NCI-H345 treated with DMSO at 0.1 percent for 48 hours (cell line): Measurements from ENCODE around the gene PSD4.

Experiments used
- DNase-seq: peaks from one replicate; lab custom pipeline; 2025; ENCODE audit not compliant: unreplicated experiment; lab: John Stamatoyannopoulos, UW

PSD4 gene

DNA sequence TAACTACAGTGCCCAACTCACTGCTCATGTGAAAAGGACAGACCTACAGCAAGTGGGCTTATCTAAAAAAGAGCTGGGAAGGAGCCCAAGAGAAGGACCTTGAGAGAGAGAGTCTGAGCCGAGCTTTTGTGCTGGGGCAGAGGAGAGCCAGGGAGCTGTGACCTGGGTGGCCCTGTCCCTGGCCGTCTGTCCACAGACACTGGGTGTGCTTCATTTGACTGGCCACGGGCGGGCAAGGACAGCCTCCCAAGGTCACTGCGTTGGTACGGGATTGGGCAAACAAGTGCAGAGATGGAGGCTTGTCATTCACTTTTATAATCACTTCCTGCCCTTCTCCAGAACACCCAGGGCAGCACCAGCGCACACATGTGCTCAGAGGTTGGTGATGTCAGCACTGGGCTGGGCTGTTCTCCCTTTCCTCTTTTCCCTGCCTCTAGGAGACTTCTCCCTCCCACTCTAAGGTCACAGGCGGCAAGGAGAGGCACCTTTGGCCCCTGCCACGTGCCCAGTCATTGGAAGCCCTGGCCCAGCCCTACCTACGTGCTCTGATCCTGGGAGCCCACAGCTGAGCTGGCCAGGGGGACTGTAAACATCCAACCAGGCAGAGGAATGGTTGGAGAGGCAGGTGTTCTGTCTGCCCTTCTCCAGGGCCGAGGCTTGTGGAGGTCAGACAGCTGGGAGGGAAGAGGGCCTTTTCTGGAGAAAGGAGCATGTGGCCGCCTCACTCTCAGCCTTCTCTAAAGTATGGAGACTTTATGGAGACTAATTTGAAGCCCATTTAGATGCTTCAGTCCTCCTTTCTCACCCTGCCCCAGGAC lies 6.4 kb upstream of the PSD4 start:
- DNase-seq, result no peak

DNA sequence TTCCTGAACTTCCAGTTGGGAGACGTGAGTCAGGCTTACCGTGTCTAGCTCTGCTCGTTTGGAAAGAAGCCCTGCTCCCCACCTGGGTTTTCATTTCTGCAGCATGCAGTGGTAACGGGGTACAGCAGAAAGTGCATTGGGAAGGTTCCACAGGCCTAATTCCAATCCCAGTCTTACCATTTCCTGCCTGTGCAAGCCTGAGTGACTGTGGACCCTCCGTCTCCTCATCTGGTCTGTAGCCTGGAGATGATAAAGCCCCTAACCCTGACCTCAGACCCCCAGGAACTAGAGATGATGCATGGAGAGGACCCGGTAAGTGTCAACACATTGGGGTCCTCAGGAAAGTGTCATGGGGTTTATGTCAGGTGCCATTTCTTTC lies 5.8 kb upstream of the PSD4 start:
- no peak for DNase-seq

DNA sequence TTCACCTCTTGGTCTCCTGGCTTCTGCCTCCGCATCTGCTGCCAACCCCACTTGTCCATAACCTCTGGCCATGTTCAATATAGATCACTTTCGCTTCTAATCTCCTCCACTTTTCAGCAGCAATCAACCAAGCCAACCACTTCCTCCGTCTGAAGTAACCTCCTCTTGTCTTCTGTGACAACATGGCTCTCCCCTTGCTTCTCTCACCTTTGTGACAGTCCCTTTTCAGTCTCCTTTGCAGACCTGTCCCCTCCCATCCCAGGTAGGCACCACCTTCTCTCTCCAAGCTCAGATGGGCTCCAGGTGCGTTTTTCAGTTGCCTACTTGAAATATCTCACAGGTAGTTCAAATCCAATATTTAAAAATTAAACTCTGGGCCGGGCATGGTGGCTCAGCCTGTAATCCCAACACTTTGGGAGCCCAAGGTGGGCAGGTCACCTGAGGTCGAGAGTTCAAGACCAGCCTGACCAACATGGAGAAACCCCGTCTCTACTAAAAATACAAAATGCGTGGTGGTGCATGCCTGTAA lies 4.7 kb upstream of the PSD4 start:
- DNase-seq, result no peak

- DNase-seq, result no peak
Measured at GRCh38 chr2:113169586-113169985, 4.2 kb upstream of the PSD4 start.

DNA sequence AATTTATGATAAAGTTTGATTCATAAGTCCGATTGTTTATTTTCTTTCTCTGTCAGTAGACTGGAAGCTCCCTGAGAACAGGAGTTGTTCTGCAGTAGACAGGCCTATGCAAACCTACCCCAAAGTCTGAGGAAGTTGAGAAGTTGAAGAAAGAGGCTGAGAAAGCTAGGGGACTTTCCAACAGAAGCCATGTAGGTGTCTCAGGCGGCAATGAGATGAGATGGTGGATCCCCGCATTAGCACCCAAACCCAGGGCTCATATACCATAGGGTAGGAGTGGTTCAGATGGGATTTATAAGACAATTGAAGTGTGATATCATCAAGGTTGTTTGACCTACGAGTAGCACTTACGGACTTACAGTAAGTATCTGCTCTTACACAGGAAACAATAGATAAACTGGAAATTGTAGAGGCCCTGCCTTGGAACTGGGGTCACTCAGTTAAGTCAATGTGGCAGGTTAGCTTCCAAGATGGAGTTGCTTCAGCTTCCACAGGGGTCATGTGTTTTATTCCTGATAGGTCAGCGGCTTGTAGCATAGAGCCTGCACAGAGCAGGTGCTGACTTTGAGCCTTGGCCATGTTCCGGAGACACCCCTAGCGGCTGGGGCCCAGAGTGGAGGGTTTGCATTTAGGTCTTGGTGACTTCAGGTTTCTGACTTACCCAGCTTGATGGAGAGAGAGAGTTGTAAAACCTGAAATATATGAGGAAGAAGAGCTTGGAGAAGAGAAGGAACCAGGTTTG lies 2.3 kb upstream of the PSD4 start:
- no peak for DNase-seq

DNA sequence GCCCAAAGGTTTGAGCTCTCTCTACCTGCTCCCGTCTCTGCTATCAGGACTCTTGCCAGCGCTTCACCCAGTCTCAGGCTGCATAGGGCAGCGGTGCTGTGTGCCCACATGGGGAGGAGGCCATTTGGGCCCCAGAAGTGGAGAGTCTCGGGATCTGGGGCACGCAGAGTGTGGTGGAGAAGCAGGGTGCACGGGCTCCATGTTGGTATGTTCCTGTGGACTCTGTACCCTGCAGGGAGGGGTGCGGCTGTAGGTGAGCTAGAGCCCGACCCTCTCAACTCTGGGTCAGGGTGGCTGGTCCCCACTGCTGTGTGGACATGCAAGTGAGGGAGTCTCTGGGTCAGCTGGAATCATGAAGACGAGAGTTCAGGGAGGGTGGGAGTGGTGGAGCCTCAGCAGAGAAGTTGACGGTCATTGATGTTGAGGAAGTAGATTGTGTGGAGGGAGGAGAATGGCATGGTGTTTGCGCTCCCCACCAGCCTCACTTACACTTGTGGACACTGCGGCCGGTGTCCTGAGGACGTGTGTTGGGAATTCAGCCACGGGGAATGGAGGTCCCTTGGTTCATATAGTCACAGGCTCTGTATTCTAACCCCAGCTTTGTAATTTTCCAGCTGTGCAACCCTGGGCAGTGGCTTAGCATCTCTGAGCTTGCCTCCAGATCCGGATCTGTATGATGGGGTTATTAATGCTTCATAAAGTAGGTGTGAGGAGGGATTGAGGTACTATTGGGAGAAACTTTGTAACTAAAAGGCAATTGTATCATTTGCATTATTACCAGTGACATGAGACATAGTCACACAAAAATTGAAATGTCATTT lies 840 bp upstream of the PSD4 start:
- DNase-seq, result no peak

GRCh38 chr2:113174376-113174750 lies 592 bp downstream of the PSD4 start:
- no peak for DNase-seq

GRCh38 chr2:113175042-113175628 lies 1.4 kb downstream of the PSD4 start:
- DNase-seq, result no peak

DNA sequence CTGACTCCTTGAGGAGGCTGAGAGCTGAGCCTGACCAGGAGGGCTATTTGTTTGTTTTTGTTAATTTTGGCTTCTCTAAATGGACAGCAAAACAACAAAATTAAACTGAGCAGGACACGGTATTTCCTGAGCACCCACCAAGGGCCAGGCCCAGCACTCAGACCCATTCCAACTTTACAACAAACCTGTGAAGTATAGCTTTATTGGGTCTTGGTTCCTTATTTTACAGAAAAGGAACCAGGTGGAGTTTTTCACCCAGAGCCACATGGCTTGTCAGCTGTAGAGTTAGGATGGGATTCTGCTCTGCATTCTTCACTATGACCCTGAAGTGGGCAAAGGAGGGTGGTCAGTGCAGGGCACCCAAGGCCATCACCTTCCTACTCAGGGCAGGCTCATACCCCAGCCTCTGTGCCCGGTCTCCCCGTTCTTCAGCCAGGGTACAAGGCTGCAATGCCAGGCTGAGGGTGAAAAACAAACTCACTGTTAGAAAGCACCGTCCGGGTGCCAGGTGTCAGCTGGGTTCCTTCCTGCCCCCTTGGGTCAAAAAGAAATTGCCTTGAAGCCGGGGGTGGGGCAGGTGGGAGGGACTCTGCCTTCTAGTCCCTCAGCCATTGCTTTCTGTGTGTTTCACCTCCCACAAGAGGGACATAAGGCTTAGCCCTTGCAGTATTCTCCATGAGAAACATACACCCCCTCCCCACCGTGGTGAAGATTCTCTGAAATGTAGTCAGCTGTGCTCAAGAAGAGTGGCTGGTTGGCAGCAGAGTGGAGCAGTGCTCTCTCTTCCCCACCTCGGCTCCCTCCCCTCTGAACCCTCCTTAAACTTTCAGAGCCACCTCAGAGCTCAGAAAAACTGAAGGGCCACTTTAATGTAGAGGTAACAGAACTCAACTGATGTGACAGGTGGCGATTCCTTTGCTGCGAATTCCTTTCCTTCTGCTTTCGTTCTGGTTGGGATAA lies 2.2 kb downstream of the PSD4 start:
- DNase-seq, result no peak

- no peak for DNase-seq
Measured at GRCh38 chr2:113176696-113177355, 3.1 kb downstream of the PSD4 start.

GRCh38 chr2:113178069-113178746 lies 4.4 kb downstream of the PSD4 start:
- no peak for DNase-seq

DNA sequence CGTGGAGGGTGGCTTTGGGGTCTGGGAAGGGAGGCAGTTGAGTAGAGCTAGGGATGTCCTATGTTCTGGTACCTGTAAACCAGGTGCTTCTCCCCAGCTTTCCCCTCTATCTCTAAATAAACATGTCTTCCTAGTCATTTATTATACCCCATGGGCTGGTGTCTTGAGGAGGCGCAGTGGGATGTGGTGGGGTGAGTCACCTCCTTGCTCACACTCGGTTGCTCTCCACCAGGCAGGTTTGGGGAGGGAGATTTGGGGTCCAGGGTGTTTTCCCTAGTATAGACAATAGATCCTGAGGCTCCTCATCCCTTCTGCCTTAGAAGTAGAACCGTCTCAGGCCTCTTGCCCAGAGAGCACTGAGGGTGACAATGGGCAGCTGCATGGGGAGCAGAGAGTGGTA lies 5.1 kb downstream of the PSD4 start:
- no peak for DNase-seq

DNA sequence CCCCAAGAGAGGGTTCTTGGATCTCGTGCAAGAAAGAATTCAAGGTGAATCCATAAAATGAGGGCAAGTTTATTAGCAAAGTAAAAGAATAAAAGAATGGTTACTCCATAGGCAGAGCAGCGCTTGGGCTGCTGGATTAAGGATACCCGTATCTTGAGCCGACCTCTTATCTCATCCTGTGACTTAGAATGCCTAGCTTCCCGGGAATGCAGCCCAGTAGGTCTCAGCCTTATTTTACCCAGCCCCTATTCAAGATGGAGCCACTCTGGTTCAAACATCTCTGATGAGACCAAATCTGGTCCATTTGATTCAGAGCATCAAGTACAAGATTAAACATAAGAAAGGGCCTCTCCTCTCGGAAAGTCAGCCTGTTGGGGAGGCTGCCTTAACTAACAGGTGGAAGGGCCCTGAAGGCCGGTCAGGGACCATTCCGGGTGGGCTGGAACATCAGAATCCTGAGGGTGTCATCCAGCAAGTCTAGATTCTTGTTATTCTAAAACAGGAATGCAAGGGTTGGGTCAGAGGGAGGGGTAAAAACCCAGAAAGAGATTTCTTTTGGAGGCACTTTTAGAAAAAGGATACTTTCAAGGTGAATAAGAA lies 5.8 kb downstream of the PSD4 start:
- no peak for DNase-seq

GRCh38 chr2:113180131-113180946 lies 6.6 kb downstream of the PSD4 start:
- DNase-seq, result no peak

GRCh38 chr2:113181258-113182051 lies 7.7 kb downstream of the PSD4 start:
- DNase-seq, result no peak

DNA sequence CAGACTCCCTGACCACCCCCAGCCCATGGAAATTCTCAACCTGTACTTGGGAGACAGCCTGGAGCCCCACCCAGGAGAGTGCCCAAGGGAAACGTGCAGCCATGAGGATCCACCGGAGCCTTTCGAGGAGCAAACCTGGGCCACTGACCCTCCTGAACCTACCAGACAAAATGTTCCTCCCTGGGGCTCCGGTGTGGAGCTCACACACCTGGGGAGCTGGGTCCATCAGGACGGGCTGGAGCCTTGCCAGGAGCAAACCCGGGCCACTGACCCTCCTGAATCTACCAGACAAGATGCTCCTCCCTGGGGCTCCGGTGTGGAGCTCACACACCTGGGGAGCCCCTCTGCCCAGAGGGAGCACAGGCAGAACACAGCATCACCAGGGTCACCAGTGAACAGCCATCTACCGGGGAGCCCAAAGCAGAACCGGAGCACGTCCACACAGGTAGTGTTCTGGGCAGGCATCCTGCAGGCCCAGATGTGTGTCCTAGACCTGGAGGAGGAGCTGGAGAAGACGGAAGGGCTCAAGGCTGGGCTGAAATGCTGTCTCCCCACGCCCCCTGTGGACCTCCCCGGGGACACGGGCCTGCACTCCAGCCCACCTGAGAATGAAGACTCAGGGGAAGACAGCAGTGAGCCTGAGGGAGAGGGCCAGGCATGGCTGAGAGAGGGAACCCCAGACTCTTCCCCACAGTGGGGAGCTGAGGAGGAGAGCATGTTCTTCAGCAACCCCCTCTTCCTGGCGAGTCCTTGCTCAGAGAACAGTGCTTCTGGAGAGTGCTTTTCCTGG lies 8.9 kb downstream of the PSD4 start:
- no peak for DNase-seq
